Bronchial epithelial cell (primary cell): ENCODE measurements around the gene IFNA7. TPM values are rescaled to one million over a fixed set of nuclear protein-coding genes. Genes with fewer than 3 reads are reported as not detected.
"Not testable (repeated sequence)": the region's sequence is repeated elsewhere in the genome, so short reads cannot be mapped to it uniquely, and the experiment has no call there.

ENCODE experiments used
- DNase-seq: peaks from one replicate; pipeline ENCODE4 v3.0.0-alpha.2; 2010; ENCODE audit warnings: low read depth
- FAIRE-seq: peaks from 2 replicates; lab custom pipeline; 2011; peaks lifted over from hg19 to GRCh38; lab: Jason Lieb, UNC
- H3K27me3 ChIP-seq: 2 replicates; pipeline ENCODE4 v1.5.1; 2011; ENCODE audit warnings: low read length; ENCODE audit not compliant: control insufficient read depth, insufficient read depth
- H3K36me3 ChIP-seq: 2 replicates; pipeline ENCODE4 v1.5.1; 2011; ENCODE audit warnings: low read length; ENCODE audit not compliant: control insufficient read depth, insufficient read depth
- H3K4me3 ChIP-seq: 2 replicates; pipeline ENCODE4 v1.5.1; 2011; ENCODE audit warnings: mild to moderate bottlenecking, low read depth, low read length, control low read depth
- total RNA-seq: library from RNA; depleted of rRNA; stranded (reverse); fragments of >200 nt; gene quantifications from 2 replicates; pipeline ENCODE4 v1.2.1, GENCODE V29; 2014
- TF ChIP-seq, protein P1 (sequence below): IDR thresholded peaks from 2 replicates; pipeline ENCODE4 v1.5.1; 2011; ENCODE audit warnings: mild to moderate bottlenecking, moderate library complexity, low read length, control low read depth, inconsistent platforms; ENCODE audit not compliant: insufficient read depth, severe bottlenecking

The IFNA7 gene
- not detected in 2 replicates for total RNA-seq

- not testable (repeated sequence) for DNase-seq, H3K4me3 ChIP-seq, H3K27me3 ChIP-seq, H3K36me3 ChIP-seq, FAIRE-seq
Measured at GRCh38 chr9:21202105-21202504, at the start of gene IFNA7. TSS of gene IFNA7 (minus strand) at chr9:21202205. CDS start at chr9:21202165, 40 bp downstream.

DNA sequence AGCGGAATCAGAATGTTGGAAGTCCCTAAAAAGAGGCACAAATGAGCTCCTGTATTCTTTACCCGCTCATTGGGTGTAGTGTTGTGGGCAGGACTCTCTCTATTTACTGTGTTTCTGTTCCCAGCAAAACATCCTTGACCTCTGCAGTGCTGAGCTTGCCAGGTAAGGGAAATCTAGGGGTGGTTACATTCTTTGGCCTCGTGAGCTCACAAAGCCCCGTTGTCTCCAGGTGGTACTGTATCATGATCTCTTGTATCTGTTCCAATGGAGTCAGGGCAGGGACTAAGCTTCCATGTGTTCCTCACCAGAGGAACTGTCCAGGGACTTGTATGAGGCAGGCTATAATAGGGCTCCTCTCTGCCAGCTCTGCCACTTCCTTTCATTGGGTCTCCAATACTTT lies 49.6 kb upstream of the IFNA7 start:
- Histone ChIP-seq H3K4me3 (no peak overlapping the region), H3K36me3 (no peaks in the 10 kb centered on the region), H3K27me3 (peaks cover 15% of the 10 kb centered on the region)
- TF ChIP-seq, protein P1, sequence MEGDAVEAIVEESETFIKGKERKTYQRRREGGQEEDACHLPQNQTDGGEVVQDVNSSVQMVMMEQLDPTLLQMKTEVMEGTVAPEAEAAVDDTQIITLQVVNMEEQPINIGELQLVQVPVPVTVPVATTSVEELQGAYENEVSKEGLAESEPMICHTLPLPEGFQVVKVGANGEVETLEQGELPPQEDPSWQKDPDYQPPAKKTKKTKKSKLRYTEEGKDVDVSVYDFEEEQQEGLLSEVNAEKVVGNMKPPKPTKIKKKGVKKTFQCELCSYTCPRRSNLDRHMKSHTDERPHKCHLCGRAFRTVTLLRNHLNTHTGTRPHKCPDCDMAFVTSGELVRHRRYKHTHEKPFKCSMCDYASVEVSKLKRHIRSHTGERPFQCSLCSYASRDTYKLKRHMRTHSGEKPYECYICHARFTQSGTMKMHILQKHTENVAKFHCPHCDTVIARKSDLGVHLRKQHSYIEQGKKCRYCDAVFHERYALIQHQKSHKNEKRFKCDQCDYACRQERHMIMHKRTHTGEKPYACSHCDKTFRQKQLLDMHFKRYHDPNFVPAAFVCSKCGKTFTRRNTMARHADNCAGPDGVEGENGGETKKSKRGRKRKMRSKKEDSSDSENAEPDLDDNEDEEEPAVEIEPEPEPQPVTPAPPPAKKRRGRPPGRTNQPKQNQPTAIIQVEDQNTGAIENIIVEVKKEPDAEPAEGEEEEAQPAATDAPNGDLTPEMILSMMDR: no peak
- FAIRE-seq (no peak), DNase-seq (no peak)

- FAIRE-seq: no peak
- no peak for DNase-seq
Measured at GRCh38 chr9:21251190-21251589, 49.2 kb upstream of the IFNA7 start.

GRCh38 chr9:21244836-21245235 lies 42.8 kb upstream of the IFNA7 start:
- Histone ChIP-seq H3K4me3 (no peak overlapping the region), H3K27me3 (peaks cover 2% of the 10 kb centered on the region)
- FAIRE-seq: no peak

More at GRCh38 chr9:21251190-21251589, 49.2 kb upstream of the IFNA7 start:
- peaks cover 13% of the 10 kb centered on the region for H3K27me3 ChIP-seq
- TF ChIP-seq, protein P1: no peak
- H3K36me3 ChIP-seq: no peaks in the 10 kb centered on the region
- H3K4me3 ChIP-seq: no peak overlapping the region

DNA sequence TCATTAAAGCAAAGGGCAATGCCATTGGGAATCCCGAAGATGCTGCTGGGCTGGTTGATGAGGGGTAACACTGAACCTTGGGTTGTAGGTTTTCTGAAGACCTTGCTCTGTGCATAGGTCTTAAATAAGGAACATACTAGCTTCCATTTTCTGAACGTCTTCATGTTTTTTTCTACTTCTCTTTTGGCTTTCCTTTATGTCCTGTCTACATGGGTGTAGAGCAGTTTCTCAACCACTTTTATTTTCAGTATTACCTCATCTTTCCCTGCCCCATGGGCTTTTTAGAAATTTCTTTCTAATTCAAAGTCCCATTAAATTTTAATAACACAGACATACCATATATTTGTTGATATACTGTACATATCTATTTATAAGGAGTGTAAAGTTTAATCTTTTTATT lies 37.9 kb upstream of the IFNA7 start, which contains the start of gene IFNA14:
Gene IFNA14 (minus strand): TSS at position 95 of the 400 bp plus-strand sequence. CDS start 70 bp downstream, at position 25.
- Histone ChIP-seq H3K36me3 (no peaks in the 10 kb centered on the region), H3K27me3 (peaks cover 3% of the 10 kb centered on the region), H3K4me3 (no peak within 1 kb of the TSS)
- TF ChIP-seq, protein P1: no peak
- no peak for FAIRE-seq
- DNase-seq: no peak

More at GRCh38 chr9:21244836-21245235, 42.8 kb upstream of the IFNA7 start:
- TF ChIP-seq, protein P1: no peak
- DNase-seq: no peak
- no peaks in the 10 kb centered on the region for H3K36me3 ChIP-seq

- H3K27me3 ChIP-seq, FAIRE-seq: not testable (repeated sequence)
Measured at GRCh38 chr9:21236360-21236714, 34.3 kb upstream of the IFNA7 start.

More at GRCh38 chr9:21236360-21236714, 34.3 kb upstream of the IFNA7 start:
- H3K4me3 ChIP-seq, H3K36me3 ChIP-seq, DNase-seq: not testable (repeated sequence)
